Measurements from ENCODE around the gene IFT81. TPM values are rescaled to one million over a fixed set of nuclear protein-coding genes. Genes with fewer than 3 reads are reported as not detected.
"Not testable (repeated sequence)": the region's sequence is repeated elsewhere in the genome, so short reads cannot be mapped to it uniquely, and the experiment has no call there.

The IFT81 gene
- total RNA-seq, 1 donor from 2014 or later, result 6.4 TPM

DNA sequence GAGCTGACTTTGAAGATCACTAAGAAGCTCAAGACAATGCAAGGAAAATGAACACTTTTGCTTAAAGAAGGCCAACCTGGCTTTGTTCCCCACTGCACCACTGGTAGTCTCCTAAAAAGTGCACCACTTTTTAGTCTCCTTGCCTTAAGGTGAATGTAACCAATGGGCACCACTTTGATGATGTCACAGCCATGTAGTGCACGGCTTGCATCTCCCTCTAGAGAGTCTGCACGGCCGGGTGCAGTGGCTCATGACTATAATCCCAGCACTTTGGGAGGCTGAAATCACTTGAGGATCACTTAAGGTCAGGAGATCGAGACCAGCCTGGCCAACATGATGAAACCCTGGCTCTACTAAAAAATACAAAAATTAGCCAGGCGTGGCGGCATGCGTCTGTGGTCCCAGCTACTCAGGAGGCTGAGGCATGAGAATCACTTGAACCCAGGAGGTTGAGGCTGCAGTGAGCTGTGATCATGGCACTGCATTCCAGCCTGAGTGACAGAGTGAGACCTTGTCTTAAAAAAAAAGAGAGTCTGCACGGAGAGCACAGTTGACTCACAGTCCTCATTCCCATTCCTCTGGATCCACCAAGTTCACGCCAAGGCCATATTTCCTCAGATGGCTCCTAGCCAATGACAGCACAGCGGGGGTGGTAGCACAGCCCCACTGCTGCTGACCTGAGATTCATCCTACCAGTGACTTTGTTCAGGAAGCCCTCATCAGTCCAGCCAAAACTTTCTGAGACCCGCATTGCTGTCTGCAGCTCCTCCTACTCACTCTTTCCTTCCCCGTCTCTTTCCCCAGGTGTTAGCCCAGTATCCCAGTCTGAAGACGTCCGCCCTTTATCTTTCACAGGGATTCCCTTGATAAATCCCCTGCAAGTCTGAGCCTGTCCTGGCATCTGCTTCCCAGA, 16.5 kb upstream of the IFT81 start:
- peak; percentile 79 for DNase-seq (ENCODE audit: low spot score)
- intact Hi-C loops (cut with DNase I), result loop anchor here (5.0 to 10.0 kb wide), 4 partner anchors 75 to 297 kb away; partner anchors contain the start of gene ANAPC7

DNA sequence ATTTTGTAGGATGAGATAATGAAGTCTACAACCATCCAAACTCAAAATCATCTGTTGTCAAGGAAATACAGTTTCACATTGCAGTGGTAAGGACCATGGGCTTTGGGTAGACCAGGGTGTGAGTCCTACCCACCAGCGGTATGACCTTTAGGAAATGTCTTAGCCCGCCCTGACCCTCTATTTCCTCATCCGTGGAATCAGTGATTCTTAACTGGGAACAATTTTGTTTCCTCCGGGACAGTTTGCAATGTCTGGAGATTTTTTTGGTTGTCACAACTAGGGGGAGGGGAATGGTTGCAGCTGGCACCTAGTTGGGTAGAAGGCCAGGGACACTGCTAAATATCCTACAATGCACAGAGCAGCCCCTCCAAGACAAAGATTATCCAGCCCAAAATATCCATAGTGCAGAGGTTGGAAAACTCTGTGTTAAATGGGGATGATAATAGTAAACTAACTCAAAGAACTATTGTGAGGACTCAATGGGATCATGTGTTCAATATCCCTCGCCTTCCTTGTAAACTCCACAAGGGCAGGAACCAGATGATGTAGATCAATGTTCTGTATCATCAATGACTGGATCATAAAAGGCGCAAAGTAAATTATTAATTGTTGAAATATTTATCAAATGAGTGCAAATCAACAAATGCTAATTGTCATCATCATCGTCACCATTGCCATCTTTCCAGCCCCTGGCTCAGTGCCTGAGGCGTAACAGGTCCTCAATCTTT, 15.7 kb upstream of the IFT81 start:
- no peak for DNase-seq (ENCODE audit: low spot score)
- intact Hi-C loops (cut with DNase I), result loop anchor here (5.0 to 10.0 kb wide), 4 partner anchors 74 to 296 kb away; partner anchors contain the start of gene ANAPC7

DNA sequence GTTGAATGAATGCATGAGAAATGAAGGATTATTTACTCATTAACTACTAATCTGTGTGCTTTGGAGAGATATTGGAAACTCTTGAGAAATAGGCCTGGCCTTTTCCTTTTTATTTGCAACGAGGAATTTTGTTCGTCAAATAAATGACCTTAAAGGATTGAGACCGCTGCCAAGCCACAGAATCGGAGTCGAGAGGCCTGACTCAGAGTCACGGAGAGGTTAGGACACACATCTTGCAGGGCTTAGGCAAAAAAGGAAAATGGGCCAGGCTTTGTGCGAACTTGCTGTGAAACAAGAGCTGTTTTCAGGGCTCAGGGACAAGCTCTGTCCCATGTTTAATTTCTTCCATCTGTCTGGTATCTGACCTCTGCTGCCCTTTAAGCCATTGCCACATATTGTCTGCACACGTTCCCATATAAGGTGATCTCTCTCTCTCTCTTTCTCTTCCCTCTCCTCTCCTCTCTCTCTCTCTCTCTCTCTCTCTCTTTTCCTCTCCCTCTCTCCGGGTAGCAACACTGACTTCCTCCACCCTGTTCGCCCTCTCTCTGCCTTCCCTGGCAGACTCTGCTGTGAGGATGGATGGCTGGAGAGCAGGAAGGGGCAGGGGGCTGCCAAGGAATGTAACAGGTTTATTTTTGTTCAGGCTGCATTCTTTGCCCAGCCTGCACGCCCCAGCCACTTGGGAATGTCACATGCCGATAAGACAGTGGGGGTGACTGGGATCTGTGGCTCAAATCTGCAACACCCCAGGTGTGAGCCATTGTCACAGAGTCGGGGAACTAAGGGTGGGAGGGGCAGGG, 14.9 kb upstream of the IFT81 start:
- intact Hi-C loops (cut with DNase I), result loop anchor here (5.0 to 10.0 kb wide), 4 partner anchors 73 to 296 kb away; partner anchors contain the start of gene ANAPC7
- peak; percentile 81 for DNase-seq (ENCODE audit: low spot score)

- intact Hi-C loops (cut with DNase I), result loop anchor here (5.0 to 10.0 kb wide), 4 partner anchors 72 to 295 kb away; partner anchors contain the start of gene ANAPC7
- DNase-seq (ENCODE audit: low spot score), result no peak
Observed at GRCh38 chr12:110109837-110110535, 14.2 kb upstream of the IFT81 start.

DNA sequence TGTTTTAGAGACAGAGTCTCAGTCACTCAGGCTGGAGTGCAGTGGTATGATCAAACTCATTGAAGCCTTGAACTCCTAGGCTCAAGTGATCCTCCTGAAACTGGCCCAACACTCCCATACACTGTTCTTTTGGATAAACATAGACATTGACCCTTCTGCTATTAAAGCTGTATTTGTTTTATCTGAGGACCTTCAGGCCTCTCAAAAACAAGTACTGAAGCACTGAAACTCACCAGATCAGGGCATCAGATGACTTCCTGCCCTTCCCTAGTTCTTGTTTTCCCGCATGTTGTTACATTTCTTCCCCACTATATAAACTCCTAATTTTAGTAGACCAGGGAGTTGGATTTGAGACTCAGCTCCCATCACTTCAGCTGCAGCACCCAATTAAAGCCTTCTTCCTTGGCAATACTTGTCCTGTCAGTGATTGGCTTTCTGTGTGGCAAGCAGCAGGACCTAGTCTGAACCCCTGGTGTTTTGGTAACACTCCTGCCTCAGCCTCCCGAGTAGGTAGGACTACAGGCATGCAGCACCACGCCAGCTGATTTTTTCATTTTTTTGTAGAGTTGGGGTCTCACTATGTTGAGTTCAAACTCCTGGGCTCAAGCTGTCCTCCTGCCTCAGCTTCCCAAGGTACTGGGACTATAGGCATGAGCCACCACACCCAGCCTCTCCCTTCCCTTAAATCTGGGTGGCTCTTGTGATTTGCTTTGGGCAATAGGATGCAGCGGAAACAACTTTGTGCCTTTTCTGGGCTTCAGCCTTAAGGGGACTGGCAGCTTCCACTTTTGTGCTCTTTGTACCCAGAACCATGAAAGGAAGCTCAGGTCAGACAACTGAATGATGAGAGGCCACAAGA, 12.5 kb upstream of the IFT81 start:
- no peak for DNase-seq (ENCODE audit: low spot score)
- intact Hi-C loops (cut with DNase I), result no loop called here

DNA sequence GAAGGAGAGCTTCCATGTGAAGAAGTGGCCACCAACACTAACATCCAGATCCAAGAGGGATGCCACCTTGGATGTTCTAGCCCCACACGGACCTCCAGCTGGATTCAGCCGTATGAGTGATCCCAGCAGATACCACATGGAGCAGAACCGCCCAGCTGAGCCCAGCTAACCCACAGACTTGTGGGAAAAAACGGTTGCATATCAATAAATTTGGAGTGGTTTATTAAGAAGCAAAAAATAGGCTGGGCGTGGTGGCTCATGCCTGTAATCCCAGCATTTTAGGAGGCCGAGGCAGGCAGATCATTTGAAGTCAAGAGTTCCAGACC, 11.9 kb upstream of the IFT81 start:
- DNase-seq (ENCODE audit: low spot score), result no peak
- intact Hi-C loops (cut with DNase I), result no loop called here

DNA sequence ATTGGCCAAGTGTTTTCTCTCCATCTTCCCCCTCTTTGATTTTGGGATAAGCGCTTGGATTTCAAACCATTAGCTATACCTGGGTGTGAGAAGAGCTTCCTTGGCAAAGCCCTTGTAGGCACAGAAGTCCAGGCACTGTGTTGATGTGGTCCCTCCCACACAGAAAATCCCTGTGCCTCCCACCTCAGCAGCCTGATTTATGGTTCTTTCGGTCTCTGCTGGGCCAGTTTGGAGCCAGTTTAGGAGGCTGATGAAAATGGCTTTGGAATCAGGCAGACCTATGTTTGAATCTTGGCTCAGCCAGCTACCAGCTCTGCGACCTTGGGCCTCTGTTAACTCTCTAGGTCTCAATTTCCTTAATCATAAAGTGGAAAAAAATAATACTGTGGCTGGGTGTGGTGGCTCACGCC, 9.6 kb upstream of the IFT81 start:
- DNase-seq (ENCODE audit: low spot score), result no peak
- intact Hi-C loops (cut with DNase I), result no loop called here

- intact Hi-C loops (cut with DNase I), result no loop called here
- no peak for DNase-seq (ENCODE audit: low spot score)
Observed at GRCh38 chr12:110115675-110116074, 8.5 kb upstream of the IFT81 start.

DNA sequence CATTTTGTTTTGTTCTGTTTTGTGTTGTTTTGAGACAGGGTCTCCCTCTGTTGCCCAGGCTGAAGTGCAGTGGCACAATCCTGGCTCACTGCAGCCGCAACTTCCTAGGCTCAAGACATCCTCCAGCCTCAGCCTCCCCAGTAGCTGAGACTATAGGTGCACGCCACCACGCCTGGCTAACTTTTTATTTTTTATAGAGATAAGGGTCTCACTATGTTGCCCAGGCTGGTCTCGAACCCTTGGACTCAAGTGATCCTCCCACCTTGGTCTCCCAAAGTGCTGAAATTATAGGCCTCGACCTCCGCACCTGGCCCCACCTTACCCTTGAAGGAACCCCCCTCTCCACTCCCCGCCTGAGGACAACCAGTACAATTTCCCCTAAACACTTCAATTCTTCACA, 7.5 kb upstream of the IFT81 start:
- intact Hi-C loops (cut with DNase I), result no loop called here
- no peak for DNase-seq (ENCODE audit: low spot score)

DNA sequence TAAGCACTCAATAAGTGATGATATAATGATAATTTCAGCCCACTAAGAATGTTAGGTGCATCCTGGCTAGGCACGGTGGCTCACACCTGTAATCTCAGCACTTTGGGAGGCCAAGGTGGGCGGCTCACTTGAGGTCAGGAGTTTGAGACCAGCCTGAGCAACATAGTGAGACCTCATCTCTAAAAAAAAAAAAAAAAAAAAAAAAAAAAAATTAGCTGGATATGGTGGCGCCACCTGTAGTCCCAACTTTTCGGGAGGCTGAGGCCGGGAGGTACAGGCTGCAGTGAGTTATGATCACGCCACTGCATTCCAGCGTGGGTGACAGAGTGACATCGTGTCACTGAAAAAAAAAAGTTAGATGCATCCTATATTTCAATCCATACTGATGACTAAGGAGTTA, 6.9 kb upstream of the IFT81 start:
- DNase-seq (ENCODE audit: low spot score); intact Hi-C loops (cut with DNase I): not testable (repeated sequence)

DNA sequence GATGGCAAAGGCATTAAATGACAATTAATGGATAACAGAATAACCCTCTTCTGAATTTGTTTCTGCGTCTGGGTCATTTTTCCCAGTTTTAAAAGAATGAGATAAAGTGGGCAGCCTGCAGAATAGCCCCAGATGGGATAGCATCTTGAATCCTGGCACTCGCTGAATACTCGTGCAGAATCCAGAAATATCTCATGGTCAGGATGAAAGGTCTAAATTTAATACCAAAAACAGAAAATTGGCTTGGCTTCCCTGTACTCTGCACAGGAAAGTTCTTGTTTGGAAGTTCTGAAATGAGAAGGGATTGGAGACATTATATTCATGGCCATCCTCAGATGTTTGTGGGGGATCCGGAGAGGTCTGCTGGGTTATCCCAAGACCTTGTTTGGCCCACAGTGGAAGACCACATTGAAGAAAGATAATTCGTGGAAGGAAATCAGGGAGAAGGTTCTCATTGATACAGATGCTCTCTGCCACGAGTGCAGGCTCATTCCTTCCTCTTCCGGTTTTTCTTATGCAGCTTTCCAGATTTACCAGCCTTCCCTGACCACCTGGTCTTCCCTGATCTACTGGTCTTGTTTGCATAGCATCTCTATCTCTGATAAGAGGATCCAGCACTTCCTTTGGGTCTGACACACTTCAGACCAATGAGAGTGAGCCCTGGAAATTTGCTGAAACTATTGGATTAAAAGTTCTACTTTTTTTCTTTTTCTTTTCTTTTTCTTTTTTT, 6.0 kb upstream of the IFT81 start:
- intact Hi-C loops (cut with DNase I), result no loop called here

DNA sequence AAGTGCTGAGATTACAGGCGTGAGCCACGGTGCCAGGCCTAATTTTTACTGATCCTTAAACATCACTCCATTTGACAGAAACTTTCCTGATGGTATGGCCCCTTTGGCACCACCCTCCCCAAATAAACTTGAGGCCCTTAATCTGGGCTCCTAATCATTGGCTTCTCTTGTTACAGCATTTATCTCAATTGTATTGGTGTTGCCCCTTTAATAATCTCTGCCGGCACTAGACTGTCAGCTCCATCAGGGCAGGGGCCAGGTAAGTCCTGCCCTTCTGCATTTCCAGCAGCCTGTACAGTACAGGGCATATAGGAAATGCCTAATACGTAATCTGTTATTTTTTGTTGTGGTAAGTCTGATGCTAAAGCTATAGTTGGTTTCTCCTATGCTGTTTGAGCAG, 1.2 kb upstream of the IFT81 start:
- intact Hi-C loops (cut with DNase I), result no loop called here
- no peak for DNase-seq (ENCODE audit: low spot score)

More for the DNA sequence above, 6.0 kb upstream of the IFT81 start:
- no peak for DNase-seq (ENCODE audit: low spot score)

DNA sequence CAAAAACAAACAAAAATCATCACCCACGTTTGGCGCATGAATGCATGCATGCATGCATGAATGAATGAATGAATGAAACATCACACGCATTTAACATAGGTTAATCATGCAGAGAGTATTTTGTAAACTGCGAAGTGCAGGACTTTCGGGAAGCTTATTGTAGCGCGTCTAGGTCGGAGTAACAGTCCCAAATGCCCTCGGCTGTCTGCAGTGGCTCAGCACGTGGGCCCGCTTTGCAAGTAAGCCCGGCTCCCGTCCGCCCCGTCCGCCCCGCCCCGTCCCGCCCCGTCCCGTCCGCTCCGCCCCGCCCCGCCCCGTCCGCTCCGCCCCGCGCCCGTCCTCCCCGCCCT, 263 bp upstream of the IFT81 start:
- intact Hi-C loops (cut with DNase I), result no loop called here

GRCh38 chr12:110126557-110126956, 2.4 kb downstream of the IFT81 start:
- intact Hi-C loops (cut with DNase I), result no loop called here

More for the DNA sequence above, 263 bp upstream of the IFT81 start:
- DNase-seq (ENCODE audit: low spot score), result no peak

DNA sequence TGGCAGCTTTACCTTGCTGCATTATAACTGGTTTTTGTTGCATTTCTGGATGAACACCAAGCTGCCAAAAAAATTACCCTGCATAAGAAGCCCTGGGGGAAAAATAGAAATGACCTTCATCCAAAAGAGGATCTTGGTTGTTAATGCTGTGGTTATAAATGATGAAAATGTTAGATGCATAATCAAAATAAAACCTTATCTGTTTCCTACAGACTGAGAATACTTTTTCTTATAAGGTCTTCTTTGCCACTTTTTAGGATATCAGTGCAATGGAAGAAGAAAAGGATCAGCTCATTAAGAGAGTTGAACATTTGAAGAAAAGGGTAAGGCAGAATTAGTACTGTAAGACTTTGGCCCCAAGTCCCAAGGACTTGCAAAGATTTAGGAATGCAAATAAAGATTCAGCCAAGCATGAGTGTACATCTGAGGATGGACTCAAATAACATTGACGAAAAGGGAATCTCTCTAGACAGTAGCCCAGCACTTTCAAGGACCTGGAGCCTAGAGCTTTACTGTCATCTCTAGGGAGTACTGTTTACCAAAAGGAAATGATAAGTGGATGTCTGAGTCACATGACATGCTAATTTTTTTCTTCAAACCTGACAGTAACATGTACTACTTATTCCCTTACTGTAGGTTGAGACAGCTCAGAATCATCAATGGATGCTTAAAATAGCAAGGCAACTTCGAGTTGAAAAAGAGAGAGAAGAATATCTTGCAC, 10.7 kb downstream of the IFT81 start:
- DNase-seq (ENCODE audit: low spot score), result no peak
- intact Hi-C loops (cut with DNase I), result no loop called here

More at GRCh38 chr12:110126557-110126956, 2.4 kb downstream of the IFT81 start:
- no peak for DNase-seq (ENCODE audit: low spot score)

GRCh38 chr12:110135806-110136205, 11.6 kb downstream of the IFT81 start:
- intact Hi-C loops (cut with DNase I), result no loop called here

GRCh38 chr12:110137786-110138185, 13.6 kb downstream of the IFT81 start:
- intact Hi-C loops (cut with DNase I), result no loop called here
- no peak for DNase-seq (ENCODE audit: low spot score)

More at GRCh38 chr12:110135806-110136205, 11.6 kb downstream of the IFT81 start:
- DNase-seq (ENCODE audit: low spot score), result no peak

Data from cardiac septum (tissue), 1 donor.